ENCODE data around the gene SMIM15. TPM values are rescaled to one million over a fixed set of nuclear protein-coding genes. Genes with fewer than 3 reads are reported as not detected.
"Not testable (repeated sequence)": the region's sequence is repeated elsewhere in the genome, so short reads cannot be mapped to it uniquely, and the experiment has no call there.

Gene SMIM15
- 80.4 and 115 TPM in 2 replicates for total RNA-seq (2014; rRNA removed; shearing (Covaris generic))

GRCh38 chr5:61162010-61162831, at the start of gene SMIM15:
Gene SMIM15, minus strand, starts transcription at chr5:61162468. Its CDS starts 2,297 bp downstream, at chr5:61160171.
- DNase-seq (ENCODE audit: low spot score) = peak; percentile 85

- DNase-seq (ENCODE audit: low spot score) = no peak
Measured at GRCh38 chr5:61207884-61208283, 45.6 kb upstream of the SMIM15 start.

GRCh38 chr5:61205013-61205412, 42.7 kb upstream of the SMIM15 start:
- DNase-seq (ENCODE audit: low spot score) = no peak

- DNase-seq (ENCODE audit: low spot score) = no peak
Measured at GRCh38 chr5:61202213-61202612, 39.9 kb upstream of the SMIM15 start.

- peak; percentile 26 for DNase-seq (ENCODE audit: low spot score)
Measured at GRCh38 chr5:61200582-61201155, 38.4 kb upstream of the SMIM15 start.

- DNase-seq (ENCODE audit: low spot score) = no peak
Measured at GRCh38 chr5:61198606-61199005, 36.3 kb upstream of the SMIM15 start.

GRCh38 chr5:61187826-61188225, 25.6 kb upstream of the SMIM15 start:
- not testable (repeated sequence) for DNase-seq (ENCODE audit: low spot score)

GRCh38 chr5:61187352-61187751, 25.1 kb upstream of the SMIM15 start:
- not testable (repeated sequence) for DNase-seq (ENCODE audit: low spot score)

- DNase-seq (ENCODE audit: low spot score) = no peak
Measured at GRCh38 chr5:61186634-61187033, 24.4 kb upstream of the SMIM15 start.

GRCh38 chr5:61184708-61185107, 22.4 kb upstream of the SMIM15 start:
- no peak for DNase-seq (ENCODE audit: low spot score)

- DNase-seq (ENCODE audit: low spot score) = no peak
Measured at GRCh38 chr5:61183538-61183937, 21.3 kb upstream of the SMIM15 start.

GRCh38 chr5:61182449-61182848, 20.2 kb upstream of the SMIM15 start:
- DNase-seq (ENCODE audit: low spot score) = no peak

GRCh38 chr5:61180886-61181285, 18.6 kb upstream of the SMIM15 start:
- no peak for DNase-seq (ENCODE audit: low spot score)

- no peak for DNase-seq (ENCODE audit: low spot score)
Measured at GRCh38 chr5:61178702-61179101, 16.4 kb upstream of the SMIM15 start.

- no peak for DNase-seq (ENCODE audit: low spot score)
Measured at GRCh38 chr5:61177716-61178115, 15.4 kb upstream of the SMIM15 start.

- no peak for DNase-seq (ENCODE audit: low spot score)
Measured at GRCh38 chr5:61177070-61177469, 14.8 kb upstream of the SMIM15 start.

GRCh38 chr5:61176631-61177030, 14.4 kb upstream of the SMIM15 start:
- no peak for DNase-seq (ENCODE audit: low spot score)

- no peak for DNase-seq (ENCODE audit: low spot score)
Measured at GRCh38 chr5:61171479-61171878, 9.2 kb upstream of the SMIM15 start.

- no peak for DNase-seq (ENCODE audit: low spot score)
Measured at GRCh38 chr5:61168951-61169350, 6.7 kb upstream of the SMIM15 start.

GRCh38 chr5:61167382-61167781, 5.1 kb upstream of the SMIM15 start:
- DNase-seq (ENCODE audit: low spot score) = peak; percentile 52

GRCh38 chr5:61163905-61164304, 1.6 kb upstream of the SMIM15 start:
- no peak for DNase-seq (ENCODE audit: low spot score)

GRCh38 chr5:61162832-61163567, 732 bp upstream of the SMIM15 start:
- peak; percentile 22 for DNase-seq (ENCODE audit: low spot score)

- DNase-seq (ENCODE audit: low spot score) = no peak
Measured at GRCh38 chr5:61160497-61160896, 1.8 kb downstream of the SMIM15 start.
